OCI-LY3 (cell line): ENCODE data around the gene STIL.

Source experiments
- H2AFZ ChIP-seq: fragments of 200-600, 300-600 bp; shearing (Covaris generic); 2 replicates; pipeline ENCODE4 v1.6.0; 2014; ENCODE audit warnings: antibody characterized with exemption, low read depth, low read length
- H3K27ac ChIP-seq: fragments of 200-600, 300-600 bp; sonication (generic); 2 replicates; pipeline ENCODE4 v1.5.1; 2014; ENCODE audit warnings: mild to moderate bottlenecking, low read length, moderate library complexity, mixed read lengths
- H3K27me3 ChIP-seq: fragments of 200-600, 300-600 bp; sonication (generic); 2 replicates; pipeline ENCODE4 v1.6.1; 2014; ENCODE audit warnings: low read depth, low read length, mixed read lengths
- H3K36me3 ChIP-seq: fragments of 200-600, 300-600 bp; sonication (generic); replicated peaks from 2 replicates; pipeline ENCODE3; 2014; ENCODE audit warnings: low read depth, low read length, mixed read lengths
- H3K4me1 ChIP-seq: fragments of 300-600, 200-600 bp; sonication (generic); 2 replicates; pipeline ENCODE4 v1.6.1; 2014; ENCODE audit warnings: low read length, mixed read lengths
- H3K4me2 ChIP-seq: fragments of 200-600, 300-600 bp; sonication (generic); 2 replicates; pipeline ENCODE4 v1.6.1; 2014; ENCODE audit warnings: low read length, mixed read lengths
- H3K4me3 ChIP-seq: fragments of 300-600, 200-600 bp; sonication (generic); 2 replicates; pipeline ENCODE4 v1.5.1; 2014; ENCODE audit warnings: antibody characterized with exemption, mild to moderate bottlenecking, low read length, moderate library complexity
- H3K79me2 ChIP-seq: fragments of 300-600, 200-600 bp; shearing (Covaris generic); 2 replicates; pipeline ENCODE4 v1.6.1; 2014; ENCODE audit warnings: mild to moderate bottlenecking, low read length, mixed read lengths
- H3K9ac ChIP-seq: fragments of 300-600, 200-600 bp; shearing (Covaris generic); 2 replicates; pipeline ENCODE4 v1.6.0; 2014; ENCODE audit warnings: mild to moderate bottlenecking, low read length, moderate library complexity
- H3K9me3 ChIP-seq: fragments of 200-600, 300-600 bp; shearing (Covaris generic); 2 replicates; pipeline ENCODE4 v1.6.1; 2014; ENCODE audit warnings: low read length, mixed read lengths; ENCODE audit not compliant: insufficient read depth
- H4K20me1 ChIP-seq: fragments of 200-600, 300-600 bp; sonication (generic); 2 replicates; pipeline ENCODE4 v1.6.1; 2016; ENCODE audit warnings: low read length, mixed read lengths; ENCODE audit not compliant: insufficient read depth
- EZH2phosphoT487 ChIP-seq: fragments of 200-600 bp; shearing (Covaris generic); IDR thresholded peaks from 2 replicates; pipeline ENCODE4 v1.6.1; 2018; ENCODE audit warnings: antibody characterized with exemption, mixed run types, low read depth
- TF ChIP-seq, protein P1 (sequence below): fragments of 200-600, 300-600 bp; sonication (generic); IDR thresholded peaks from 2 replicates; pipeline ENCODE4 v1.5.1; 2014; ENCODE audit warnings: antibody characterized with exemption, low read length, low read depth

The STIL gene

GRCh38 chr1:47231301-47232186 lies 82.4 kb downstream of the STIL start:
- H3K4me1 ChIP-seq = no peaks in the 10 kb centered on the region
- no peaks in the 10 kb centered on the region for H3K79me2 ChIP-seq
- H3K4me2 ChIP-seq = no peak overlapping the region
- no peaks in the 10 kb centered on the region for H3K36me3 ChIP-seq
- no peak overlapping the region for H3K4me3 ChIP-seq
- TF ChIP-seq EZH2phosphoT487 = no peak
- TF ChIP-seq, protein P1, sequence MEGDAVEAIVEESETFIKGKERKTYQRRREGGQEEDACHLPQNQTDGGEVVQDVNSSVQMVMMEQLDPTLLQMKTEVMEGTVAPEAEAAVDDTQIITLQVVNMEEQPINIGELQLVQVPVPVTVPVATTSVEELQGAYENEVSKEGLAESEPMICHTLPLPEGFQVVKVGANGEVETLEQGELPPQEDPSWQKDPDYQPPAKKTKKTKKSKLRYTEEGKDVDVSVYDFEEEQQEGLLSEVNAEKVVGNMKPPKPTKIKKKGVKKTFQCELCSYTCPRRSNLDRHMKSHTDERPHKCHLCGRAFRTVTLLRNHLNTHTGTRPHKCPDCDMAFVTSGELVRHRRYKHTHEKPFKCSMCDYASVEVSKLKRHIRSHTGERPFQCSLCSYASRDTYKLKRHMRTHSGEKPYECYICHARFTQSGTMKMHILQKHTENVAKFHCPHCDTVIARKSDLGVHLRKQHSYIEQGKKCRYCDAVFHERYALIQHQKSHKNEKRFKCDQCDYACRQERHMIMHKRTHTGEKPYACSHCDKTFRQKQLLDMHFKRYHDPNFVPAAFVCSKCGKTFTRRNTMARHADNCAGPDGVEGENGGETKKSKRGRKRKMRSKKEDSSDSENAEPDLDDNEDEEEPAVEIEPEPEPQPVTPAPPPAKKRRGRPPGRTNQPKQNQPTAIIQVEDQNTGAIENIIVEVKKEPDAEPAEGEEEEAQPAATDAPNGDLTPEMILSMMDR = no peak
- no peak overlapping the region for H2AFZ ChIP-seq
- H3K27ac ChIP-seq = no peak overlapping the region
- H3K9ac ChIP-seq = no peak overlapping the region
- no peaks in the 10 kb centered on the region for H4K20me1 ChIP-seq
- no peaks in the 10 kb centered on the region for H3K9me3 ChIP-seq
- no peaks in the 10 kb centered on the region for H3K27me3 ChIP-seq

DNA sequence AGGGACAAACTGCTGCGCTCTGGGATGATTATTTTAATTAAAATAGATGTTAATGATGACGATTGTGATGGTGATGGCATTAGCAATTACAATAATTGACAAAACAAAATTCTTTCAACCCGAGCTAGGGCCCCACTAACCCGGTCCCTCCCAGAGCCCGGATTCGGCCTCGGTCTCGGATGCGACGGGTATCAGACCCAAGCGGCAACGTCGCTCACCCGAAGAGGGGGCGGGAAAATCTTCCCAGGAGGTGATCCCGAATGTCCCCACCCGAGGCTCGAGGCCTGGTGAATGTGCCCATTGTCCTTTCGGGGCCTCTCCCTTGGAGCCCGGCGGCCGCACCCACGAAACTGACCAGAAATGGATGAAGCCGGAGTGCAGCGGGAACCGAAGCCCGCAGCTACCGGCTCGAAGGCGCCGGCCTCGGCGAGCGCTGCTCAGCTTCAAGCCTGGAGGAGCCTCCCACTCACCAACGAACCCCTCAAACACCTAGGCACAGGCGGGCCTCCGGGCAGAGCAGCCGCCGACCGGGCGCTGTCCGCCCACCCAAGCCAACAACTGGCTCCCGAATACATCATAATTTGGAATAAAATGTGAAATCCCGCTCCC lies 83.2 kb downstream of the STIL start:
- no peak for TF ChIP-seq EZH2phosphoT487
- TF ChIP-seq, protein P1 = no peak
- H3K9me3 ChIP-seq = no peaks in the 10 kb centered on the region
- H4K20me1 ChIP-seq = no peaks in the 10 kb centered on the region
- no peaks in the 10 kb centered on the region for H3K27me3 ChIP-seq
- no peak overlapping the region for H3K4me2 ChIP-seq
- no peaks in the 10 kb centered on the region for H3K36me3 ChIP-seq
- no peak overlapping the region for H3K27ac ChIP-seq
- no peaks in the 10 kb centered on the region for H3K4me1 ChIP-seq
- no peak overlapping the region for H3K4me3 ChIP-seq
- no peak overlapping the region for H2AFZ ChIP-seq
- no peak overlapping the region for H3K9ac ChIP-seq
- H3K79me2 ChIP-seq = no peaks in the 10 kb centered on the region

- no peak overlapping the region for H3K4me2 ChIP-seq
- H3K36me3 ChIP-seq = no peaks in the 10 kb centered on the region
- no peaks in the 10 kb centered on the region for H3K9me3 ChIP-seq
- no peak overlapping the region for H3K27ac ChIP-seq
- no peaks in the 10 kb centered on the region for H4K20me1 ChIP-seq
- no peak overlapping the region for H3K4me3 ChIP-seq
- H3K79me2 ChIP-seq = no peaks in the 10 kb centered on the region
- TF ChIP-seq EZH2phosphoT487 = no peak
- TF ChIP-seq, protein P1 = no peak
- no peaks in the 10 kb centered on the region for H3K4me1 ChIP-seq
- no peak overlapping the region for H2AFZ ChIP-seq
- H3K27me3 ChIP-seq = no peaks in the 10 kb centered on the region
- no peak overlapping the region for H3K9ac ChIP-seq
Measured at GRCh38 chr1:47229886-47230691, 83.9 kb downstream of the STIL start.
